Cerebellar cortex (tissue), 1 donor: ENCODE results near the gene CRELD1.

Source experiments
- DNase-seq: peaks from one replicate; pipeline ENCODE4 v3.0.0-alpha.2; 2015; ENCODE audit warnings: low spot score

CRELD1 gene

GRCh38 chr3:9955611-9956352 lies 22.1 kb downstream of the CRELD1 start:
- DNase-seq: no peak

DNA sequence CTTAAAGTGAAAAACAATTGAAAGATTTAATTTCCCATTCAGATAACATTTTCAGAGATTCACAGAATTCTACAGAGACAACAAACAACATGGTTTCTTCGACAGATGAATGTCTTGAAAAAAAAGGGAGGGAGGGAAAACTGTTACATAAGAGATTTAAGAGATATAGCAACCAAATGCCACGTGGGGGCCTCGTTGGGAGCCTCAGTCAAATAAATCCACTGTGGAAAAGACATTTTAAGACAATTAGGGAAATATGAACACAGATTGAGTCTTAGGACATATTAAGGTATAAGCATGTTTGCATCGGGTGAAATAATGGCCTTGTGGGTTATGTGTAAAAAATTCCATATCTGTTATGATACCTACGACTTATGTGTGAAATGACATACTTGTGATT lies 23.6 kb downstream of the CRELD1 start:
- DNase-seq: no peak

DNA sequence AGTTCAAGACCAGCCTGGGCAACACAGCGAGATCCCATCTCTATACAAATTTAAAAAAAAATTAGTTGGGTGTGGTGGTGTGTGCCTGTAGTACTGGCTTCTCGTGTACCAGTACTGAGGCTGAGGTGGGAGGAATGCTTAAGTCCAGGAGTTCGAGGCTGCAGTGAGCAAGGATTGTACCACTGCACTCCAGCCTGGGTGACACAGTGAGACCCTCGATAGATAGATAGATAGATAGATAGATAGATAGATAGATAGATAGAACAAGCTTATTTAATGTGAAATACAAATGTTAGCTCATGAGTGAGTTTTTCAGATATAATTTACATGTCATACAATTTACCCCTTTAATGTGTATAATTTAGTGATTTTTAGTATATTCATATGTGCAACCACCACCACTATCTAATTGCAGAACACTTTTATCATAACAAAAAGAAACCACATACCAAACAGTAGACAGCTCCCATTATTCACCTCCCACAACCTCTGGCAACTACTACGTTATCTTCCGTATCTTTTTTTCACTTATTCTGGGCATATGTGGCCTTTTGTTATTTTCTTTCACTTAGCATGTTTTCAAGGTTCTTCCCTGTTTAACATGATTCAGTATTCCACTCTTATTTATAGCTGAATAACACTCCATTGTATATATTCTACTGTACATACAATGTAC lies 31.7 kb downstream of the CRELD1 start:
- DNase-seq: no peak

DNA sequence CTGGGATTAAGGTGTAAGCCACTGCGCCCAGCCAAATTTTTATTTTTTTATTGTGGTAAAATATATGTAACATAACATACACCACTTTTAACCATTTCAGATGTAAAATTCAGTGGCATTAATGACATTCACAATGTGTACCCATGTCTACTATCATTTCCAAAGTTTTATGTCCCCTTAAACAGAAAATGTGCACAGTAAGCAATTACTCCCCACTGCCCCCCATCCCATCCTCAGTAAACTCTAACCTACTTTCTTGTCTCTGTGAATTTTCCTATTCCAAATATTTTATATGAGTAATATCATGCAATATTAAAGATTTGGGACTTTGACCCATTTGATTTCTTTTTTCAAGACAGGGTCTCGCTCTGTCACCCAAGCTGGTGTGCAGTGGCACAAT lies 33.2 kb downstream of the CRELD1 start:
- DNase-seq: no peak

- no peak for DNase-seq
Measured at GRCh38 chr3:9969632-9970019, 36.0 kb downstream of the CRELD1 start.

- no peak for DNase-seq
Measured at GRCh38 chr3:9970020-9970652, 36.5 kb downstream of the CRELD1 start.

DNA sequence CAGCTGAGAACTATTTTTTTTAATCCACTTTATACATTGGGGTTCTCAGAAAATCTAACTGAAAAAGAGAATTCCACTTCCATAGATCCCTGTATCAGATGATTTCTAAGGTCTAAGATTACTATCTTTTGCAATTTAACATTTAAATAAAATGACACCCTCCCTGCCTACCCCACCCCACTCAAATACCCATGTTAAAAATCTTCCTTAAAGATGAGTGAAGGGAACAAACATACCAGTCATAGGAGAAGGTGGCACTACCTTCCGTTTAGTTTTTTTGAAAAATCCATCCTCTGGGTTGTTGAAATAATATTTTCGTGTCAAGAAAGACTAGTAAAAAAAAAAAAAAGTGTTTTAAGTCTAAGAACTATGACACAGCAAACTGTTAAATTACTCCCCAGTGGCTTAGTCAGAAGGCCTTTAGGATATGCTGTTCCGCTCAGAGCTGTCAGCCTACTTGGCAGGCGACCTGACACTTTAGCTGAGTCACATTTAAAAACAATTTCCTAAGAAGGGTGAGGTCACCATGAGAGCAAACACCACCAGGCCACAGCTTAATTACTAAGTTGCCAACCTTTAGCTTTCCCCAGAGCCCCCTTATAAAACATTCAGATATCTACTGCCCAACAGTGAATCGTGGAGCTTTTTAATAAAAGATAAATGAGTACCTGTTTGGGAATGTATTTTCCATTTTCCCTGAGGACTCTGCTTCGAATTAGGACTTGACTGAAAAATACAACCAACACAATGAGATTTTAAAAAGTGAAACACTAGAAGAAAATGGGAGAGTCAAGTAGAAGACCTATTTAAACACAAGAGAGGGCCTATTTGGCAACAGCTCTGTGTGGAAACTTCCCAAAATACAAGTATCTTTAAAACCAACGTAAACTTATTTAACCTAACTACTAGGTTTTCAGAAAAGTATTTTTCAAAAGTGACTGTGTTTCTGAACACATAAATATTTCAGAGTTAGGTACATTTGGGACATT lies 43.4 kb downstream of the CRELD1 start:
- no peak for DNase-seq

DNA sequence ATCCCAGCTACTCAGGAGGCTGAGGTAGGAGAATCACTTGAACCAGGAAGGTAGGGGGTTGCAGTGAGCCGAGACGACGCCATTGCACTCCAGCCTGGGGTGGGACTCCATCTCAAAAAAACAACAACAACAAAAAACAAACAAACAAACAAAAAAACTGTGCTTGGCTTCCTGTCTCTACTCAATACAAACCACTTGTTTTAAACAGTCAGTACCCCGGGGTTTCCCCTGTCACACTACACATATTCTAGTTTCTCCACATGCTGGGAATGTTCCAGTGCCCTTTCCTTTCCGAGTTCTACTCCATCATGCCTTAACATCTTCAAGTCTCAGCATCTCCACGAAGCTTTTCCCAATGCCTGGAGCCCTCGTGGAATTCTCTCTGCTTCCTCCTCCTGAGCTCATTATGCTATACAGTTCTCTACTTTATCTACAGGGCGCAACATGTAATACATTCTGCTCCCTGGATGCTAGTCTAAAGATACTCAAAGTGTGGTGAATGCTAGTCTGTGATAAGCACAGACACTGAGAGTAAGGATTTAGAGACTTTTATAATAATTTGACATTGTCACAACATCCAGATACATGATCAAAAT lies 45.2 kb downstream of the CRELD1 start:
- no peak for DNase-seq

- no peak for DNase-seq
Measured at GRCh38 chr3:9980251-9980650, 46.6 kb downstream of the CRELD1 start.

DNA sequence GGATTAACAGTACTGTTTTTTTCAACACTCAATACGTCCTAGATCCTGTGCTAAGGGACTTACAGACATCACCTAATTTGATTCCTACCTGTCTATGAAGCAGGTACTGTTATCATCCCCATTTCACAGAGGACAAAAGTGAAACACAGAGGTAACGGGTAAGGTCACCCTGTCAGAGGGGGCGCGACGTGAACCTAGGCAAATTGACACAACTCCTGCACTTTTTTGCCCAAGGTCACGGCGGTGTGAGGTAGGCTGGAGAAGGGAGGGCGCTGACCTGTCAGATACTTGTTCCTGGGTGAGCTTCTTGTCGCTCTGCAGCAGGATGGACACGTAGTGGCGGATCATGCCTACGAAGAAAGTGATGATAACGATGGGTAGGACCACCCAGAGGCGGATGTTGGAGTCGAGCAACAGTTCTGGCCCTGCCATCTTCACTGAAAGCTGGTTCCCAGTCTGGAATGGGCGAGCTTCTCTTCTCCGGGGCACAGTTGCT lies 52.6 kb downstream of the CRELD1 start:
- DNase-seq: no peak

DNA sequence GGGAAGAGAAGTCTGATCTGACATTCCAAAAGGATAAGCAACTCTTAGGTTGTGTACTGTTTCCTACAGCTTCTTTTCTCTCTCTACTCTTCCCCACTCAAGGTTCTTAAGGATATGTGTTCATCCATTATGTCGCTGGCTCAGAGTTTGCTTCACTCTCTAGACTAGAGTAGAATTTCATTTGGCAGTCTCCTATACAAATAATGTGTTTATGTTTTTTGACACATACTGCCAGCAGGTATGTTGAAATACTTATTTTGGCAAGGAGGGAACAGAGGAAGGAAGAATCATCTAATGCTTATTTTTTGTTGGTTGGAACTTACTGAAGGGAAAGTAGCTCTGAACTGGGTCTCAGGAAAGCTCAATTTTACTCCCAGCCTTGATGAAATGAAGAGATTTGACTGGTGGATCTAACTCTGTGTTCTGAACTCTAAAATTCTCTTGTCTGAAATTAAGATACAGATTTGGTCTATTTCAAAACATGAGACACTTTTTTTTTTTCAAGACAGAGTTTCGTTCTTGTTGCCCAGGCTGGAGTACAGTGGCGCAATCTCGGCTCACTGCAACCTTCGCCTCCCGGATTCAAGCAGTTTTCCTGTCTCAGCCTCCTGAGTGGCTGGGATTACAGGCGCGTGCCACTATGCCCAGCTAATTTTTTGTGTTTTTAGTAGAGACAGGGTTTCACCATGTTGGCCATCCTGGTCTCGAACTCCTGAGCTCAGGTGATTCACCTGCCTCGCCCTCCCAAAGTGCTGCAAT lies 60.6 kb downstream of the CRELD1 start:
- no peak for DNase-seq
